ENCODE results near the gene LRTM2. TPM values are rescaled to one million over a fixed set of nuclear protein-coding genes. Genes with fewer than 3 reads are reported as not detected.

LRTM2 gene
- total and polyA plus RNA-seq, 2 of the 4 experiments (the other 2 are of a cell fraction): not detected

DNA sequence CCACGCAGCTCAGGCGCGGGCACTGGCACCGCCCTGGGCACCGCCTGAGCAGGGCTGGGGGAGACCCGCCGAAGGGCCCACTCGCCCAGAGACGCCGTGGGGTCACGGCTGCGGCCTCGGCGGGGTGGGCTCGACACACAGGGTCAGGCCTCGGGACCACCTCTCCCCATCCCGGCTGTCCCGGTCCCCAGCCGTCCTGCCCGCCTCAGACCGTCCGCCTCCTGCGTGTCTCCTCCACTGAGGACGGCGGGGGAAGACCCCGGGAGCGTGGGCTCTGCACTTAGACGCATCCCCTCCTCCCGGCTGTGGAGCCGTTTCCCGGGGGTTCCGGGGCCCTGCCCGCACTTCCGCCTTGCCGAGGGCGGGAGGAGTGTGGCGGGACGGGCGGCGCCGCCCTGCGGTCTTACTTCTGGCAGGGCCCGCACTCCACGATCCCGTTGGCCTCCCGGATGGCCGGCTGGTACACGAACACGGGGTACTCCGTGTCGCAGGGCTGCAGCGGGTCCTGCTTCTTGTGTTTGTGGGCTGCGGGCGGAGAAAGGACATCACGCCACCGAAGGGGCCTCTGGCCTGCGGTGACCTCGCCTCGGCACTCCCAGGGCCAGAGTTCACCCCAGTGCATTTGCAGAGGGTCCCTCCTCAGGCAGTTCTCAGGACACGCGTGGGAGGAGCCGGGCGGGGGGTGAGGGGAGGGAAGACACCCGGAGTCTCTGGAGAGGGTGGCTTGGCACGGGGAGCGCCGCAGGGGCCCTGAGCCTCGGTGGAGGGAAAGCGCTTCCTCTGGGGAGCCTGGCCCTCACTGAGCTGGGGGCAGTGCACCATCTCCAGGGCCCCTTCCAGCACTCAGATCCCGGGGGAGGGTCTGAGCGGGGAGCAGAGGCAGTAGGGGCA is 23.1 kb upstream of the LRTM2 start:
- H4K91ac ChIP-seq (ENCODE audit: insufficient read depth, low read depth, low read length): no peak overlapping the region
- no peak overlapping the region for H3K4ac ChIP-seq (ENCODE audit: low read depth, low read length)
- no peak overlapping the region for H2BK20ac ChIP-seq (ENCODE audit: low read depth, low read length)
- no peaks in the 10 kb centered on the region for H4K20me1 ChIP-seq (ENCODE audit: insufficient read depth, low read length)
- H3K27me3 ChIP-seq (ENCODE audit: control insufficient read depth, insufficient read depth, low read length): no peaks in the 10 kb centered on the region; the same call in 1 of the 2 replicates
- no TSS peak for BruUV-seq (replicated peaks)
- H2AK5ac ChIP-seq (ENCODE audit: low read depth, low read length): no peak overlapping the region
- H3K4me3 ChIP-seq (ENCODE audit: insufficient read depth, low read depth, low read length): no peak overlapping the region
- no peak for DNase-seq
- in situ Hi-C loops (cut with MboI; ENCODE audit: low sequenced_read_pairs): no loop called here
- peak overlapping the region; percentile 42 for H2AK9ac ChIP-seq (replicated peaks; ENCODE audit: low read depth, low read length, poor library complexity)
- H2BK120ac ChIP-seq (ENCODE audit: low read depth, low read length): no peak overlapping the region
- dilution Hi-C loops (cut with HindIII; ENCODE audit: low sequenced_read_pairs, unreplicated experiment): no loop called here
- H2AFZ ChIP-seq (replicated peaks; ENCODE audit: low read length, poor library complexity): peak overlapping the region; percentile 98
- peaks cover 4% of the 10 kb centered on the region; the same call in 1 of the 2 replicates for H3K4me1 ChIP-seq (ENCODE audit: control insufficient read depth, insufficient read depth, low read length)
- WGBS, 2 experiments (ENCODE audit: extremely low coverage in 2 of 2, insufficient read length in 1 of 2): 43% methylated on average over 19 of the region's 71 CpGs; no CpG with 5 or more reads in 1 of the 2 experiments
- no peak overlapping the region for H3K9ac ChIP-seq (ENCODE audit: low read depth, low read length)
- H2BK5ac ChIP-seq (ENCODE audit: low read depth, low read length, poor library complexity, severe bottlenecking): no peak overlapping the region
- no peak overlapping the region for H3K18ac ChIP-seq (ENCODE audit: low read depth, low read length)
- CTCF ChIA-PET: no interaction called here
- POLR2A ChIA-PET (ENCODE audit: unreplicated experiment): no interaction called here
- intact Hi-C loops (cut with micrococcal nuclease): loop anchor here (5.0 kb wide), 1 partner anchor 255 kb away; the partner anchor contains the start of gene CACNA1C
- H3K14ac ChIP-seq (replicated peaks; ENCODE audit: low read depth, low read length): no peak overlapping the region; the same call in 1 of the 2 replicates
- TF ChIP-seq RCOR1 (IDR thresholded peaks at IDR 0.05; ENCODE audit: insufficient replicate concordance, low read length) (no peak), MAZ (IDR thresholded peaks at IDR 0.05; ENCODE audit: borderline replicate concordance, low read depth, low read length) (no peak), MAFK (IDR thresholded peaks at IDR 0.05; ENCODE audit: low read depth, low read length) (no peak), RFX5 (IDR thresholded peaks at IDR 0.05; ENCODE audit: low read depth, low read length) (no peak), NFE2L2 (IDR thresholded peaks at IDR 0.05; ENCODE audit: low read depth, low read length) (no peak)
- TF ChIP-seq, protein P1, sequence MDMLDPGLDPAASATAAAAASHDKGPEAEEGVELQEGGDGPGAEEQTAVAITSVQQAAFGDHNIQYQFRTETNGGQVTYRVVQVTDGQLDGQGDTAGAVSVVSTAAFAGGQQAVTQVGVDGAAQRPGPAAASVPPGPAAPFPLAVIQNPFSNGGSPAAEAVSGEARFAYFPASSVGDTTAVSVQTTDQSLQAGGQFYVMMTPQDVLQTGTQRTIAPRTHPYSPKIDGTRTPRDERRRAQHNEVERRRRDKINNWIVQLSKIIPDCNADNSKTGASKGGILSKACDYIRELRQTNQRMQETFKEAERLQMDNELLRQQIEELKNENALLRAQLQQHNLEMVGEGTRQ (IDR thresholded peaks at IDR 0.05; ENCODE audit: low read depth, low read length): no peak
- no peak overlapping the region for H2BK15ac ChIP-seq (ENCODE audit: low read depth, low read length)
- no peak overlapping the region for H3K56ac ChIP-seq (ENCODE audit: extremely low read depth, insufficient read depth, low read length)
- no peaks in the 10 kb centered on the region for H3K9me3 ChIP-seq (ENCODE audit: control insufficient read depth, insufficient read depth, low read length)
- no peak for ATAC-seq (ENCODE audit: low read depth)
- no peak overlapping the region for H3K4me2 ChIP-seq (ENCODE audit: low read depth, low read length)
- H3K36me3 ChIP-seq (ENCODE audit: control insufficient read depth, insufficient read depth, low read length): no peaks in the 10 kb centered on the region
- no peak overlapping the region for H3K27ac ChIP-seq (ENCODE audit: insufficient read depth, low read length)
- no peak overlapping the region for H4K5ac ChIP-seq (ENCODE audit: low read depth, low read length)
- H4K8ac ChIP-seq (ENCODE audit: low read depth in 2 of 2, low read length in 2 of 2): peak overlapping the region; percentile 28 to 51; a peak in 2 of 4 replicates
- H3K23ac ChIP-seq (ENCODE audit: low read depth, low read length): no peak overlapping the region
- 0 out of 4 replicates have a peak, but pooled peaks cover 0 to 3% of the 10 kb centered on the region in 2 experiments for H3K79me1 ChIP-seq (ENCODE audit: low read depth in 1 of 2, low read length in 2 of 2)
- H3K9me1 ChIP-seq (ENCODE audit: insufficient read depth, low read length): peaks cover 4% of the 10 kb centered on the region; the same call in 1 of the 2 replicates

All from IMR-90 (cell line).